ENCODE results near the gene TAOK1.
A peak's percentile ranks its signal among the peaks of the same experiment; 100 is the strongest.

Gene TAOK1

GRCh38 chr17:29583324-29584248 is 193.4 kb downstream of the TAOK1 start:
- DNase-seq (ENCODE audit: low read depth in 2 of 2), result no peak

DNA sequence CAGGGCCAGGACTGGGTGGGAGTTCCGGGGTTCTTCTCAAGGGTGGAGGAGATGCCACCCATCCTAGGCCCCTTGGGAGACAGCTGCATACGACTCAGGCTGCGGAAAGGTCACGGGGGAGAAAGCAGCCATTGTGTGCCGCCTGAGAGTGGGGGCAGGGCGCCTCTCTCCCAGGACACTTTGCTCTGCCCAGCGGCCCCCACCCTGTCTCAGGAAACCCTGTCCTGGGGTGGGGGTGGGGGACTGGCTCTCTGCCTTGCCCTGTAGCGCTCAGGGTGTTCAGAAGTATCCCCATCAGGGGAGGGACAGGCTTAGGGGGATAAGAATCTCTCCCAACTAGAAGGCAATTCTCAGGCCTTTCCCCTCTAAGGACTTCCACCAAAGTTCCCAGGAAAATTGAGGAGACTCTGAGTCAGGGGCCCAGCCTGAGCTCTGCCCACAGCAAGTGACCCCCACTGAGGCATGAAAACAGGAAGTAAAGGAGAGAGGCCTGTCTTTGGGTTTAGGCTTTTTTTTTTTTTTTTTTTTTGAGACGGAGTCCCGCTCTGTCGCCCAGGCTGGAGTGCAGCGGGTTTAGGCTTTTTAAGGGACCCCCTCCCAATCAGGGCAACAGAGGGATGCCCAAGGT is 194.4 kb downstream of the TAOK1 start:
- no peak for DNase-seq (ENCODE audit: low read depth in 2 of 2)

- DNase-seq (ENCODE audit: low read depth in 2 of 2), result no peak
Measured at GRCh38 chr17:29585080-29585751, 195.1 kb downstream of the TAOK1 start.

GRCh38 chr17:29586676-29587469 is 196.7 kb downstream of the TAOK1 start:
- no peak for DNase-seq (ENCODE audit: low read depth in 2 of 2)

DNA sequence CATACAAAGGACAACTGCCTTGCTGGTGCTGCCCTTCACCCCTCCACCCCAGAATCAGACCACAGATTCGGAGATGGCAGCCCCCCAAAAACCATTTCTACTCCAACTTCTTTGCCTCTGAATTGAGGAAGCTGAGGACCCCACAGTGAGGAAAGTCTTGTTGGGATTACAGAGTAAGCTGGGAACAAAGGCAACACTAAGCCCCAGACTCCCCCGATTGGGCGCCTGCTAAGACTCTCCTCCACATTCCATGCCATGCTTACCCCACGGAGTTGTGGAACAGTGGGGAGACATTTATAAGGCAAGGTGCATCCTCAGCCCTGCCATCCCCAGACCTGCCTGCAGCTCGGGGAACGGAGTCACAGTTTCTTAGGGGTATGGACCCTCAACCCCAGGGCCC is 197.4 kb downstream of the TAOK1 start:
- DNase-seq (ENCODE audit: low read depth in 2 of 2), result no peak

DNA sequence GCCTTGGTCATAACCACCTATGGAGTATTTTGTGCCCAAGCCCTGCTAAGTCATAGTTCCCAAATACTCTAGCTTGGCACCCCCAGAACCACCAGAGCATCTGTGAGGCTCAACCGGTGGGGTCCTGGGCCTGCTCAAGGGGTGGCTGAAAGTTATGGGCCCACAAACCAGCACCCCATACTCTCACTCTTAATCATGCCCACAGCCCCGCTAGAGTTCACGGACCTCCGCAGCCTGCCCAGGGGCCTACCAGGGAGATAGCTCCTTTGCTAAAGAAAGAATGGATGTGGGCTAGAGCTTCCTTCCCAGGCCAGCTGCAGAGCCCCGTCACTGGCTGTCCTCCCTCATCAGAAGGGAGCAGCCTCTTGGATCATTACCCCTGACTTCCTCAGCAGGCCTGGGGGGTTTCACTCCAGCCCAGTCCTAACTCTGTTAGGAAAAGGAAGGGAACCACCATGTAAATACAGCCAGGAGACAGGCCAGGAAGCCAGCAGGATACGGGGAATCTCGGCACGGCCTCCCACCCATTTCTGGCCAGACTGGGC is 197.9 kb downstream of the TAOK1 start:
- DNase-seq (ENCODE audit: low read depth in 2 of 2), result no peak

DNA sequence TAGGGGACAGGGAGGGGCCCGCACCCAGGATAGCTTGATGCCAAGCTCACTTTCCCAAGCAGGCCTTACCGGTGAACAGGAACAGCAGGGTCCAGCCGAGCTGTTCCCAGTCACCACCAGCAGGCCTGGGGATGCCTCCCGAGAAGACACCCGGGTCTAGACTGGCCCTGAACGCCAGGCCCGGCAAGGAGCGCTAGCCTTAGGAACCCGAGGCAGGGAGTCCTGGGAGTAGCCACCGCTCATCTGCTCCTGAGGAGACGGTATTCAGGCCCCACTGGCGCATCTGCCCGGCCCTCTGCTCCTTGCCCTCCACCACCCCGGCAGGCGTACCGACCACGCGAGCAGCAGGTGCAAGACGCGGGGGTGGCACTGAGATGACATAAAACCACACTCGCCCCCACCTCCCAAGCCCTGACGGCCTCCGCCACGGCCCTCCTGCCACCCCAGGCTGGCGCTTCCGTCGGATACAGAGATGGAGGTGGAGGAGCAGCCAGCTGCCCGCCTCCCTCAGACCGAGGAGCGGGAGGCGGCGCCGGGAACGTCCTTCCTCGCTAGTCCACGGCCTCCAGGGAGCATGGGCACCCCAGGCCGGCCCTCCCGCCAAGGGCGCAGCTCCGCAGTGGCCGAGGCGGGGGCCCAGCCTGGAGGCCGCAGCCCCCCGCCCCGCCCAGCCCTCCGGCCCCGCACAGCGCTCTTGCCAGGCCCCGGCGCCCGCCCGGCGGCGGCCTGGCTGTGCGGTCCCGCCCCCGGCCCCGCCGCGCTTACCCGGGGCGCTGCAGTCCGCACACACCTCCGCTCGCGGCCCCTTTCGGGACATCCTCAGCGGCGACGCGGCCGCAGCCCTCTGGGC is 198.6 kb downstream of the TAOK1 start:
- peak; percentile 63 to 73 for DNase-seq (ENCODE audit: low read depth in 2 of 2)

DNA sequence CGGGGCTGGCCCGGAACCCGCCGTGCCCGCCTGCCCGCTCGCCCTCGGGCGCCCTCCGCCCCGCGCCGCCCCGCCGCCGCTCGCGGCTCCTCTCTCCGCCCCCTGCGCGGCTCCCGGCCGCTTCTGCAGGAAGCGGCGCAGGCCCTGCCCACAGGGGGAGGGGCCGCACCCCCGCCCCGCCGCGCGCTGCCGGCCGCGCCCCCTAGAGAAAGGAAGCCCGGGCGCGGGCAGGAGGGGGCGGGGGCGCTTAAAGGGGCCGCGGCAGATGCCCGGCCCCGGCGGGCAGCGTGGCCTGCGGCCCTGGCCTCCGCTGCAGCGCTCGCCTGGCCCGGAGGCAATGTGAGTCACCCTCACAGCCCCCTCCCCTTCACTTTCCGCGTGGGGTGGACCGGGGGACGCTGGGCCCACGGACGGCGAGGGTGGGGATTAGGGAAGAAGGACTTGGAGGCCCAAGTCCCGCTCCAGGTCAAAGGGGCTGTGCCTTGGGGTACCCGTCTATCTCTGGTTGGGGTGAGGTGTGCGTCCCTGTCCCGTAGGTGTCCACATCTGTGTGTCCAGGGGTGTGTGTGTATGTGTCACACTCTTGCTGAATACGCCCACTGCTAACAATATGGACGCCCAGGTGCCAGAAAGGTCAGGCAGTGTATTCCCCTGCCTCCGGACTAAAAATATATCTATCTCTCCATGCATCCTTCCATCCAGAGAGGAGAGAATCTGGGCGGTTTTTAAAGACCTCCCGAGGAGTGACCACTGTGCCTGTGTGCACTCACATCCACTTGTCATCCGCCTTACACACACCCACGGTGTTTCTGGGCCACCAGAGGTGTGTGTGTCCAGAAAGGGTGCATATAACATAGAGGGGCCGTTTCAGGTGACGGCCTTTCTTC is 199.6 kb downstream of the TAOK1 start, which contains the start of gene GIT1:
Gene GIT1 (minus strand): TSS at position 125 of the 887 bp plus-strand sequence. CDS start 270 bp downstream, outside the sequence.
- DNase-seq (ENCODE audit: low read depth in 2 of 2), result peak; percentile 60 to 75

DNA sequence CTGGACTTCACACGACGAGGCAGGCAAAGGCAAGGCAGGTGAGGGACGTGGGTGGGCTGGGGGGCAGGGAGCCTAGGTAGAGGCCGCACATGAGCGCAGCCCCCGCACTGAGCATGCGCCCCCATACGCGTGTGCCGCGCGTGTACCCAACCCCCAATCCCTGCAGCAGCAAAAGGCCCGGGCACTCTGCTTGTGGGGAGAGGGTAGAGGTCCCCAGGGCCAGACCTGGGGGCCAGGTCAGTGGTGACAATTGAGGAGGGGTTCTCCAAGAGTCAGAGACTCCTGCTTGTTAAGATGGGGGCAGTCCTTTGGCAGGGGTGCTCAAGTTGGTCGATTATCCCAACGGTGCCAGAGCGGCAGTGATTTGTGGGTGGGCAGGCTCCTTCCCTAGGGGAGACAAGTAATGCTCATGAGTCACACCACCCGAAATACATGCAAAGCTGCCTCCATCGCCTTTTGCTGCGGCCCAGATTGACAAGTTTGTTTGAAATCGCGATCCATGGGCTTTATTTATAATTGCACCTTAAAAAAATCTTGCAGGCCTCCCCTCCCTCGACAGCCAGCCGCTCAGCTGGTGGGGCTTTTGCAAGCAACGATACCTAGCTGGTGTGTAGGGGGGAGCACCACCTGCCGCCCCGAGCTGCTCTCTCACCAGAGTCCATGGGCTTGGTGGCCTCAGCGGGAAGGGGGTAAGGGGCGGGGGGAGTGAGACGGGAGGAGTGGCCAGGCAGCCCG is 200.4 kb downstream of the TAOK1 start:
- DNase-seq (ENCODE audit: low read depth in 2 of 2), result no peak

DNA sequence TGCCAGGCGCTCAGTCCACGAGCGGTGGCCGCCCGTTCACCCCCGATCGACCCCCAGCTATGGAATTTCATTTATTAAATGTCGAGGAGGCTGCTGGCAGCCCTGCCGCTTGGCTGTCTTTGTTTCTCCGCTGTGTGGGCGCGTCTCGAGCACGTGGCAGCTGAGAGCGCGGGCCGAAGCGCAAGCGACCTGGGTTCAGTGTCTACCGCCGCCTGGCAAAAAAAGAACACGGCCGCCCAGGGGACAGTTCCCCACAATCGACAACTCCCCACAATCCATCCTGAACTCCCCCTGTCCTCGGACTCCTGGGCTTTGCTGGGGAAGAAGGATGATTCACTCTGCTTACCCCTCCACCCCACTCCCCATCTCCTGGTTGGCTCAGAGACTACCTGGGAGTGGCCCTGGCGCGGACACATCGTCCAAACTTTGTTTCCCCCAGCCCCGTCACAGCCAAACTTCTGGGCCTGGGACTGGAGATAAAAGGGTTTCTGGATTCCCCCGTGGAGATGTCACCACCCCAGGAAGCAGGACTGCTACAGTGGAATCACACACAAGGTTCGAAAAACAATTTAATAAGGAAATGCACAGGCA is 201.1 kb downstream of the TAOK1 start:
- no peak for DNase-seq (ENCODE audit: low read depth in 2 of 2)

DNA sequence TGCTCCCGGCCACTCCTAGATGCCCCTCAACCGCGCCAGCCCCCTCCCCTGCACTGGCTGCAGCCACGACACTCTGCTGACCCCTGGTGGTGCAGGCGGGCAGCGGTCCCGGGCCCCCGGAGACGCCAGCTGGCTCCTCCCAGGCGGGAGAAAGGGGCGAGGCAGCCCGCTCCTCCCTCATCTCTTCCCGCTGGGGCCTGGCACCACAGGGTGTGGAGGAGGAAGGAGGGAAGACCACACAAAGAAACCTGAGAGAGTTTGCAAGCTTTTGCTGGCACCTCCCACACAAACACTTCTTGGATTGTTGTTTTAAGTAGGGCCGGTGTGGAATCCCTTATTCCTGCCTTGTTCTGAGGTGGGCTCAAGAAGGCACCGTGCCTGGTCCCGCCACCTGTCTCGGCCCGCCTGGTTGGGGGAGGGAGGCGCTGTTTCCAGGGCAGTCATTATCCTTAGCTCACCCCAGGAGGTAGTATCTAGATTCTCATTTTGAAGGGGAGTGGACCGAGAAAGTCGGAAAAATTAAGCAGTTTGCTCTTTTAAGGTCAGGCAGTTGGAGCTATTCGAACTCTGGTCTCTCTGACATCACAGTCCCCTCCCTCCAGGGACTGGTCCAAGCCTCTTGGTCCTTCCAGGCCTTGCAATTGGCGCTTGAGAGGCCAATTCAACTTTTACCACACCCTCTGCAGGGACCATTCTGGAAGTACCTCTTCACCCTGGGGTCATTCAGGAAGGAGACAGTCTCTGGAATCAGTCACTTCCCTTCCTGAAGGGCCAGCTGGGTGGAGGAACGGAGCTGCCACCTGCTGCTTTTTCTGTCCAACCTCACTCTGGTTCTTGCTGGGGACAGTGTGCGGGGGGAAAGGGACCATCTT is 201.8 kb downstream of the TAOK1 start:
- peak in 1 of 2 donors; percentile 55 for DNase-seq (ENCODE audit: low read depth in 2 of 2)

- no peak for DNase-seq (ENCODE audit: low read depth in 2 of 2)
Measured at GRCh38 chr17:29592850-29593551, 202.8 kb downstream of the TAOK1 start, which contains the start of gene ANKRD13B. Gene ANKRD13B, plus strand, starts transcription at chr17:29593132. Its CDS starts 490 bp downstream, at chr17:29593622.

DNA sequence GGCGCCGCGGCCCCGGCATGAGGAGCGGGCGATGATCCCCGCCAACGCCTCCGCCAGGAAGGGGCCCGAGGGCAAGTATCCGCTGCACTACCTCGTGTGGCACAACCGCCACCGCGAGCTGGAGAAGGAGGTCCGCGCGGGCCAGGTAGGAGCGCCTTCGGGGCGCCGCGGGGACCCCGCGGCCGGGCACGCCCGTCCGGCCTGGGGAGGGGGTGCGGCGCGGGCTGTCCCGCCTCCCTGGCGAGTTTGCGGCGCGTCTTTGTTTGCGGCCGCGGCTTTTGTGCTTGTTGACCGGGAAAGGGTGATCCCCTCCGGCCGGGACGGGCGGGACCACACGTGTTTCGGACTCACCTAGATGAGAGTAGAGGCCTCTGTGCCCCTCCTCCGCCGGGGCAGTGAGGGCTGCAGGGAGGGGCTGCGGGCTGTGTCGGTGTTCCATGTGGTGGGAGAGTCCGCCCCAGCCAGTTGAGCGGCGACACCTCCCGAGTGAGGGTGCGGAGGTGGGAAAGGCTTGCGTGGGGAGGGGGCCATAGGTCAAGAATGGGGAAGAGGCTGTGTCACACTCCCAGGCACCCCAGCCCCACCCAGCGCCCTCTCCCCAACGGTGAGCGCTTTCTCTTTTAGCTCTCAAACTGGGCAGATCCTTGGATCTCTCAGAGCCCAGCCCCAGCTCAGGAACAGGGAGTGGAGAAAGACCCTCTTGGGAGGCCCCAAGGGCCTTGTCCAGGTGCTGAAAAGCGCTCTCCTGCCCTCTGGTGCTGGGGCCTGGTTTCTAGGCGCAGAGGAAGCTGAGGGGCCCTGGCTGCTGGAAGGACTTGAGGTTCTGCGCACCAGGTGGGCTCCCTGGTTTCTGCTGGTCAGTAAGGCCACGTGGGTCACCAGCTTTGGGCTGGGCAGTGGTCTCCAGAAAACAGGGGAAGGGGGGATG is 203.7 kb downstream of the TAOK1 start:
- no peak for DNase-seq (ENCODE audit: low read depth in 2 of 2)

GRCh38 chr17:29594519-29595090 is 204.4 kb downstream of the TAOK1 start:
- no peak for DNase-seq (ENCODE audit: low read depth in 2 of 2)
